GM23338 (cell line): ENCODE measurements around the gene ZNF585A.
"Not testable (repeated sequence)": the region's sequence is repeated elsewhere in the genome, so short reads cannot be mapped to it uniquely, and the experiment has no call there.

ENCODE experiments used
- CREB1 ChIP-seq: fragments of 250-450 bp; sonication (Bioruptor Pico); IDR thresholded peaks from 2 replicates; pipeline ENCODE4 v1.5.0; 2020; ENCODE audit warnings: low read depth, mild to moderate bottlenecking, moderate library complexity
- CTCF ChIP-seq, 2 experiments: fragments of 200-600 bp in 1 of 2; sonication (generic) in 1 of 2; conservative IDR thresholded peaks; 2 replicates each; pipeline versions ENCODE4 v1.5.1 to v1.6.1; 2016 to 2017; ENCODE audit warnings: antibody characterized with exemption in 2 of 2, low read depth in 2 of 2, mild to moderate bottlenecking in 2 of 2, moderate library complexity in 1 of 2
- ETS1 ChIP-seq: IDR thresholded peaks from 2 replicates; pipeline ENCODE4 v1.6.1; 2016; ENCODE audit warnings: antibody characterized with exemption
- EZH2 ChIP-seq: fragments of 200-600 bp; sonication (generic); IDR thresholded peaks from one replicate; pipeline ENCODE4 v1.8.0; 2017; ENCODE audit warnings: antibody characterized with exemption, mild to moderate bottlenecking, low read depth; ENCODE audit not compliant: unreplicated experiment
- EZH2phosphoT487 ChIP-seq: fragments of 200-600 bp; sonication (generic); IDR thresholded peaks from one replicate; pipeline ENCODE4 v1.8.1; 2018; ENCODE audit warnings: antibody characterized with exemption; ENCODE audit not compliant: unreplicated experiment
- JUNB ChIP-seq: IDR thresholded peaks from one replicate; pipeline ENCODE4 v1.6.1; 2016; ENCODE audit warnings: antibody characterized with exemption; ENCODE audit not compliant: unreplicated experiment
- NANOG ChIP-seq: IDR thresholded peaks from 2 replicates; pipeline ENCODE4 v1.6.1; 2016; ENCODE audit warnings: antibody characterized with exemption, borderline replicate concordance
- POLR2AphosphoS5 ChIP-seq: IDR thresholded peaks from 2 replicates; pipeline ENCODE4 v1.6.1; 2016; ENCODE audit warnings: antibody characterized with exemption, low read depth
- REST ChIP-seq: IDR thresholded peaks from one replicate; pipeline ENCODE4 v1.6.1; 2018; ENCODE audit warnings: antibody characterized with exemption; ENCODE audit not compliant: unreplicated experiment
- STAT1 ChIP-seq: IDR thresholded peaks from one replicate; pipeline ENCODE4 v1.6.1; 2016; ENCODE audit warnings: antibody characterized with exemption; ENCODE audit not compliant: unreplicated experiment
- ZNF114 ChIP-seq: fragments of 250-450 bp; sonication (Bioruptor Pico); IDR thresholded peaks from 2 replicates; pipeline ENCODE4 v1.5.0; 2020; ENCODE audit warnings: mild to moderate bottlenecking, moderate library complexity
- ZNF331 ChIP-seq: fragments of 250-450 bp; sonication (Bioruptor Pico); IDR thresholded peaks from 2 replicates; pipeline ENCODE4 v1.5.0; 2020; ENCODE audit warnings: low read depth, mild to moderate bottlenecking, moderate library complexity

- not testable (repeated sequence) for TF ChIP-seq CTCF (conservative IDR thresholded peaks at IDR 0.05; ENCODE audit: low read depth in 2 of 2); NANOG; CREB1 (CRISPR knock-in tag); EZH2; EZH2phosphoT487; ZNF331; STAT1; POLR2AphosphoS5; REST; ETS1; JUNB; ZNF114 (CRISPR knock-in tag)
Measured at GRCh38 chr19:37186071-37186470, 13.6 kb upstream of the ZNF585A start.
